B cell (primary cell): ENCODE data around the gene PRPS1.

Source experiments
- CTCF ChIP-seq: fragments of 200-600 bp; IDR thresholded peaks from one replicate; pipeline ENCODE4 v1.8.0; 2022; ENCODE audit warnings: antibody characterized with exemption, mild to moderate bottlenecking
- EZH2 ChIP-seq: IDR thresholded peaks from 2 replicates; pipeline ENCODE4 v1.6.1; 2012; ENCODE audit warnings: borderline replicate concordance, low read depth, mild to moderate bottlenecking, moderate library complexity, low read length; ENCODE audit not compliant: insufficient read depth, poor library complexity, severe bottlenecking

GRCh38 chrX:107686792-107687191 lies 58.5 kb downstream of the PRPS1 start:
- TF ChIP-seq CTCF (no peak), EZH2 (no peak)
